Stimulated activated CD4-positive, alpha-beta T cell treated with anti-CD3 and anti-CD28 coated beads, Interleukin-12 subunit alpha, Interleukin-12 subunit beta, amount 100 ng/mL, for 24 hours (primary cell): ENCODE results near the gene TRIM37.
"Not testable (repeated sequence)": the region's sequence is repeated elsewhere in the genome, so short reads cannot be mapped to it uniquely, and the experiment has no call there.

Experiments
- DNase-seq, 2 experiments: peaks; one replicate each; pipeline ENCODE4 v3.0.0-alpha.2; 2020; ENCODE audit warnings: low read depth in 2 of 2

The TRIM37 gene

GRCh38 chr17:58991718-58992331 lies 114.9 kb downstream of the TRIM37 start:
- no peak for DNase-seq

DNA sequence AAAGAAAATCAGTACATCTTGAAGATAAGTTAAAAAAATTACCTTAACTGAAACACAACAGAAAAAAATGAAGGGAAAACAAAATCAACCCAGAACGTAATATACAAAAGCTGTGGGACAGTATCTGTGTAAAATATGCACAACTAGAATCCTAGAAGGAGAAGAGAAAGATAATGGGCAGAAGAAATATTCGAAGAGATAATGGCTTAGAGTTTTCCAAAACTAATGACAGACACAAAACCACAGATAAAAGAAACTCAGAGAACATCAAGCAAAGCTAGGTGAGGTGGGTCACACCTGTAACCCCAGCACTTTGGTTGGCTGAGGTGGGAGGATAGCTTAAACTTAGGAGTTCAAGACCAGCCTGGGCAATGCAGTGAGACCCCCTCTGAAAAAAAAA lies 117.1 kb downstream of the TRIM37 start:
- no peak for DNase-seq

GRCh38 chr17:58985971-58986370 lies 120.7 kb downstream of the TRIM37 start:
- no peak for DNase-seq

DNA sequence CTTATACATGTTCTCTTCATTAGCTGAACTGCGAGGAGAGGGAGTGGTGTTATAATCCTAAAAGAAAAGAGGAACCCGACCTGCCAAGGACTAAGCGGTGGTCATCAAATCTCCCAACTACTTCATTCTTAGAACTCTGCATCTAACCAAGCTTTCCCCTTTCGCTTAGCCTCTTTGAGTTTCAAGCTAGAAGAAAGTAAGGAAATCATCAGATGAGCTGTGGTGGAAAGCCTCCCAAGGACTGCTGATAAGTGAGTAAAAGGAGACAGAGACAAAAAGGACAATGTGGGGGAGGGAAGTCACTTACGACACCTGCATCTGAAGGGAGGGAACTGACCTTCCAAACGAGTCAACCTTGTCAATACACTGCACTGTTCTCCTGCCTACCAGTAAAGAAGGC lies 121.3 kb downstream of the TRIM37 start:
- no peak for DNase-seq

DNA sequence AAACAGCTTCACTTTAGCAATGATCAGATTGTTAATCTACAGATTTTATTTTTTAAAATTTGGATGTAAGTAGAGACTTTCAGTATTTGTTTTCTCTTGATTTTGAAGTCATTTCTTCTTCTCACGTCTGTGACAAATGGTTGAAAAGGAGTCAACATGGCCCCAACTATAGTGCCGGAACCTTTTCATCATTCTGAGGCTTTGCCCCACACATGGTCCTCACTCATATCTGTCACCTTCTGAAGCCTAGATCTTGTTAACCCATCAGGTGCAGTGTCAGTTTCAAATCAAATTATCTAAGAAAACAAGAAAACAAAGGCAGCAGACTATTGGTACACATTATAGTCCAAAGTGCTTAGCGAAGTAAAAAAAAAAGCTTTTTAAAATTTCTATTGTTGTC lies 124.1 kb downstream of the TRIM37 start:
- DNase-seq = no peak

DNA sequence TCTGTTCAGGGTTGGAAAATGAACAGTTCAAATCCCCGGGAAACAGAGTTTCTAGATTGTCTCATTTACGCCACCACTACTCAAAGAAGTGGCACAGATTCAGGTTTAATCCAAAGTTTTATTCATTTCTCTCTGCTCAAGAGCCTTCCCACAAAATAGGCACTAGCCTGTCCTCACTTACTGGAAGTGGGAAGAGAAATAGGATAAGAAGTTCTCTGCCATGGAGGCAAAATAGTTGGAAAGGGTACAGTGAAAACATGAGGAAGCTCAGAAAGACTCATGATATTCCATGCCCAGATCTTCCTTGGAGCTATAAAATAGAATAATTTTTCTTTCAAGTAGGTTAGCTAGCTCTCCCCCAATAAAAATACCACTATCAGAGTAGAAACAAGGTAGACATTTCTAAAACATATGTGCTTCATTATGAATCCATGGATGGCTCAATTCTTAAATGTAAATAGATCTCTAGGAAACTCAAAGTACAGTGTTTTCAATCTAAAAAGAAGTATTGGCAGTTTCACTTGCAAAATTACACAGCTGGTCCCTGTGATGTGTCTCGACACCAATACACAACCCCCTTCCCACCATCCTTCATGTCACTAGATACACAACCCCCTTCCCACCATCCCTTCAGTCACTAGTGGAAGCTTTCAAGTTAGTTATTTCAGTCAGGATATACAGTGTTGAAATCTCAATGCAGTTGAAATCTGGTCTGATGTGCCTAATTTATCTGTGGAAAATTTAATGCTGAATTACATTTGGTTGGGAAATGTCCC lies 125.8 kb downstream of the TRIM37 start:
- DNase-seq = no peak

GRCh38 chr17:58976541-58976940 lies 130.1 kb downstream of the TRIM37 start:
- DNase-seq = no peak

- DNase-seq = no peak
These were observed 132.3 kb downstream of the TRIM37 start for GRCh38 chr17:58974354-58974753.

DNA sequence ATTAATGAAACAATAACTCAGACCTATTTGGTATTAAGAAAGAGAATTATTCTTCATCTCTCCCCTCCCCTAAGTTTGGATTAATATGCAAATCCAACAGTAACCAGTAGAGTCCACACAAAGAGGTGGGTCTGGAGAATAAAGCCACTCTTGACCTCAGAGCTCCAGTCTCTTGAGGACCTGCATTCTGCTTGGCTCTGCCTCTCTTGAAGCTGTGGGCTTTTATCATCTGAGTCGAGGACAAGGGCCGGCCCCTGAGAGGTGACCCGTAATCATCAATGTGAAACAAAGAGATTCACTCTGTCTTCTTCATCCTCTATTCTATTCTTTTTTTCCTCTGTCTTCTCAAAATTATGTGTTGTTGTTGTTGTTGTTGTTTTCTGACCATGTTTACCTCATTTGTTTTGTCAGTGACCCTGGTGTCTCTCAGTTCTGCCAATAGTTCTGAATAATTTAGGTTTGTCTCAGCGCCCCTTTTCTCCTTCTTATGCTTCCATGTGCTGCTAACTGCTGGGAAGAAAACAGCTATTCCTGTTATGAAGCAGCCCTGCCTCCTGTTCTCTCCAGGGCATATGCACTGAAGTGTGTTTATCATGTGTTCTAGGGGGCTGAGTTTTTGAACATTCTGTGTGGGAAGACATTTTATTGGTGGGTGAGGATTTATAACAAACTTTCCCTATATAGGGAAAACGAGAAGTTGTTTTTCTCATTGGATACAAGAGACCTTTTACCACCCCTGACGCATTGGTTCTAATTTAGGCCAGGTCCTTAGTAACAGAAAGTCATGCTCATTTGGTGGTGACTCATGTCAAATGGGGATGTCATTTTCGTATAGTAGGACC lies 135.8 kb downstream of the TRIM37 start:
- no peak for DNase-seq

DNA sequence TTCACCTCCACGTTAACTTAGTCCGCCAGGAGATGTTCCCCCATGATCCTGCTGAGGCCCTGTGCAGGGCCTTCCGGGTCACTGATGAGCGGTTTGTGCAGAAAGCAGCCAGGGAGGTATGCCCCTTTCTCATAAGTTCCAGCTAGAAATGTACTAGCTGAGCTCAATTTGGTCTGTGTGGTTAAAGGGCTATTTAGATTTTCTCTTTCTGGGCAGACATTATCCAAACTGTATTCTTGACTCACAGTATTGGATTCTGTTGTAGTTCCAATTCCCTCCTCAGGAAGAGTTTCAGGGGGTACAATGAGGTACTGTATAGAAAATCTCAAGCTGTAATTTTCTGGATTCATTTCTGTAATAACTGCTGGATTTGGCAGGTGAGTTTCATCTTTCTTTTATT lies 137.1 kb downstream of the TRIM37 start:
- no peak for DNase-seq

GRCh38 chr17:58969156-58969555 lies 137.5 kb downstream of the TRIM37 start:
- no peak for DNase-seq

GRCh38 chr17:58968426-58969061 lies 138.1 kb downstream of the TRIM37 start:
- no peak for DNase-seq

- DNase-seq = no peak
These were observed 140.5 kb downstream of the TRIM37 start for GRCh38 chr17:58966208-58966607.

DNA sequence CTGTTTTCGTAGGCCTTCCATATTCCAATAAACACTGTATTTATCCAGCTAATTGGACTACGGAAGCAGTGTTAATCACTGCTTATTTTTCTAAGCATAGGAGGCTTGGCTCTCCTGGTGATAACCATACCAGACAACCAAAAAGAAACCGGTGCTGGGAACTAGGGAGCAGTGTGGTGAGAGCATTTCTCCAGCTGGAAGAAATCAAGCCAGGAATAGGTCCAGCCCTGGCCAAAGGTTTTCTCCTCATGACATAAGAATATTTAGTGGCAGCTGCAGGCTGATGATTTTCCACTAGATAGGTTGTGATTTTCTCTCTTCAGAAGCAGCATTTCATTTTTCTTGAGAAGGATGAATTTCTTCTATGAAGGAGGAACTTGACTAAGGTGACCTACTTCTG lies 141.5 kb downstream of the TRIM37 start:
- DNase-seq = no peak

DNA sequence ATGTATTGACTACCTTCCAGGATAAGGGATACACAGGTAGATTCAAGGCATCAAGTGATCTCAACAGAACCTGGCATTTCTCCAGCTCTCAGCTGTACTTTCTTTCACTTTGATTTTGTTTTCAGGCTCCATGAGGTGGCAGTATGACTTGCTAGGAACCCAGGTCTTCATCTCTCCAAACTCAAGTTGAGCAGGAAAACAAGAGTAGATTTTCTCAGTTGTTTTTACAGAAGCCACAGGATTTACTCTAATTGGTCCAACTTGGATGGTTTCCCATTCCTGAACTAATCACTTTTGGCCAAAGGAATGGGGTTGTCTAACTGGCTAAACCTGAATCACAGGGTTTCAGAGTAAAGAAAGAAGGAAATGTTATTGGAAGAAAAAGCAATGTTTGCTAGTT lies 146.6 kb downstream of the TRIM37 start:
- no peak for DNase-seq

- DNase-seq = not testable (repeated sequence)
These were observed 149.0 kb downstream of the TRIM37 start for GRCh38 chr17:58957725-58958073.

DNA sequence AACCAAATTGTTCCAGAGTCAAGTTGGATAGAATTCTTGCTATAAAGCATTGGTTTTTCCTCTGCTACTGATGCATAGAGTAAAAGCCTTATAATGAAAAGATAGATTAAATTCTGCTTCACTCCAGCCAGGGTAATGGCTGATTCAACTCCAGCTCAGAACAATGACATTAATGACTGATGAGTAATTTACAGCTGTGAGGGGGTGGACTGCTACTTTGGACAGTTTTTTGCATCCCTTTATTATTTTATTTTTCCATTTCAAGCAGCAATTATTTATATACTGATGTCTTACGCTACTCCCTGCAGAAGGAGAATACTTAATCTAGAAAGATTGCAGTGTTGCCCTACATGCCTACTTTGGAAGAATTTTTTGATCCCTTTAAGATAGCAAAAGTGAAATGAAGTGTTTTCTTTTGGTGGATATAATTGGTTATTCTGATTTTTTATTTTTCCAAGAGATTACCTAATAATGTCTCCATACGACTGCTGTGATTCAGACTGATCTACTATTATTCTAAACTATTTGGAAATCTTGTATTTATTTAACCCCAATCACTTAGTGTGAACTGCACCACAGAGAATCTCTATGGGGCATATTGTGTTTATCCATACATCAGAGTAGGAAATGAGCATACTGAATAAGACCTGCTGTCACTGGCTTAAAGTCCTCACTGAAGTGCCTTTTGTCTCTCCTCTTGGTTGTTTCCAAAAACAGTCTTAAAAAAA lies 149.5 kb downstream of the TRIM37 start:
- no peak for DNase-seq

- not testable (repeated sequence) for DNase-seq
These were observed 152.3 kb downstream of the TRIM37 start for GRCh38 chr17:58954358-58954757.

- no peak for DNase-seq
These were observed 158.9 kb downstream of the TRIM37 start for GRCh38 chr17:58947824-58948223.

DNA sequence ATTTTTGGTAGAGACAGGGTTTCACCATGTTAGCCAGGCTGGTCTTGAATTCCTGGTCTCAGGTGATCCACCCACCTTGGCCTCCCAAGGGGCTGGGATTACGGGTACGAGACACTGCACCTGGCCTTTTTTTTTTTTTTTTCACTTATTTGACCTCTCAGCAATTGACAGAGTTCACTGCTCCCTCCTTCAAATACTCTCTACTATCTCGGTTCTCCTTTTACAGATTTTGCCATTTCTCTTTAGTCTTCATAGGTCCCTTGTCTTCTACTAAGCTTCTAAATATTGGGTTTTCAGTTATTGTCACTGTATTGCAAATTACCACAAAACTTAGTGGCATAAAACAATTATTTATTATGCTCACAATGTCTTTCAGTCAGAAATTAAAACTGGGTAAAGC lies 159.3 kb downstream of the TRIM37 start:
- DNase-seq = no peak

DNA sequence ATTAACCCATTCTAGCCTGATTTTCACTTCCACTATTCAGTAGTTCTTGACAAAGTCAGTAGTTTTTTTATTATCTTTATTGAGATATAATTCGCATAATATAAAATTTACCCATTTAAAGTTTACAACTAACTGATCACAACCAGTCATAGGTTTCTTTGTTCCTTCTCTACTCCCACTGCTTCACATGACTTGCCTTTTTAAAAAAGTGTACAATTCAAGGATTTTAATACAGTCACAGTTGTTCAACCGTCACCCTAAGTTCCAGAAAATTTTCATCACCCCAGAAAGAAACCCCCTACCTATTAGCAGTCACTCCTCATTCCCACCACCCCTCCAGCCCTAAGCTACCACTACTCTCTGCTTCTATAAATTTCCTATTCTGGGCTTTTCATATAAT lies 162.5 kb downstream of the TRIM37 start:
- DNase-seq = no peak

GRCh38 chr17:58936295-58936694 lies 170.4 kb downstream of the TRIM37 start:
- DNase-seq = no peak
